Medulla oblongata (tissue), 1 donor: ENCODE data around the gene RFPL3.
A peak's percentile ranks its signal among the peaks of the same experiment; 100 is the strongest.
"Not testable (repeated sequence)": the region's sequence is repeated elsewhere in the genome, so short reads cannot be mapped to it uniquely, and the experiment has no call there.

Experiments used
- DNase-seq: peaks from one replicate; pipeline ENCODE4 v3.0.0-alpha.2; 2015; ENCODE audit errors: extremely low spot score

Gene RFPL3

DNA sequence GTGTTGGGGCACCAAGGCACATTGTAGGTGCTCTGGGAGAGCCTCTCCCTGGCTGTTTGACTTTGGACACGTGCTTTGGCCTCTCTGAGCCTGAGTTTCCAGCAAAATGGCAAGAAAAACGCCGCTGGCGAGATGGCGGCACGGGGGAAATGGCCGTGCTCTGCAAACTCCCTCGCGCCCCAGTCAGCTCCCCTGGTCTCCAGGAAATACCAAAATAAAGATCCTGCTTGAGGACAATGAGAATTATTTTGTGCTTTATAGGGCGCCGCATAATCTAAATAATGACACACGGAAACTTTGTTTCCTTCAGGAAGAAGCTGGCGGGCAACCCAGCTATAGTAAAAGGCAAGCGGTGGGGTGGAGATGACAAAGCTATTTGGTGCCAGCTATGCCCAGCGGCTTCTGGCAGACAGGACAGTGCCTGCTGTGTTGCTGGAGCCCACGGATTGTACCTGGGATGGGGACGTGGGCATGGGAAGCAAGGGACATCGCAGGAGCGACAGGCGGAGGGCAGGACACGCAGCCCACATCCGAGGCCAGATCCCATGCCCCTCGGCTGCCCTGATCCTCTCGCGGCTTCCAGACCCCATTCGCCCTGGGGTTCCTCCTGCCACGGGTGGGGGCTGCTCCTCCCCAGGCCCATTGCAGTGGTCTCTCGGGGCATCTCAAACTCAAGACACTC lies 26.3 kb upstream of the RFPL3 start:
- no peak for DNase-seq

DNA sequence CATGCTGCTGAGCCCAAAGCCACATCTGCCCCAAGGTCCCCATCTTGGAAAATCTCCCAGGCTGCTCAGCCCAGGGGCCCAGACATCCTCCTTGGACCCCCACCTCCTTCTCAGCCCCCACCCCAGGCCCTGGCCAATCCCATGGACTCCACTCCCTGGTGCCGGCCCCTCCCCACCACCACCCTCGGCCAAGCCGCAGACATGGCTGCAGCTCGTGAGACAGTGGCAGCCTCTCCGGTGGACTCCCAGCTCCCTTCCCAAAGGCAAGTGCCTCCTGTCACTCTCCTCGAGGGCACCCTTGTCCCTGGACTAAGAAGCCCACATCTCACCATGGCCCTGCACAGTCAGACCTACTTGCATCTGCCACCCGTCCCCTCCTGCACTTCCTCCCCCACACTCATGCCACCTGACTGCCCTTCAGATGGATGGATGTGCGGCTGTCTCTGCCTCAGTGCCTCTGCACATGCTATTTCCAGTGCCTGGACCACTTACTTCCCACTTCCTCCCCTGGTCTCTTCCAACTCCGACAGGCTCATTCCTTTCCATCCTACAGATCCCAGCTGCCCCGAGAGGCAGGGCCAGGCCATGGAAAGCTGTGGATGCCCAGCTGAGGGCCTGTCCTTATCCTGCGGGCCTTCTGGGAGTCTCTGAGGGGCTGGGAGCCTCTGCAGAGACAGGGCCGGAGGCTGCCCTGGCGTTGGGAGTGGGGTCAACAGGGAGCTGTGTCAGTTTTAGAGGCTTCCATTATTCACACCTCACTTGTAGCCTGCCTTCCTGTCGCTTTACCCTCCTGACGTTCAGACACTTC lies 25.5 kb upstream of the RFPL3 start:
- no peak for DNase-seq

DNA sequence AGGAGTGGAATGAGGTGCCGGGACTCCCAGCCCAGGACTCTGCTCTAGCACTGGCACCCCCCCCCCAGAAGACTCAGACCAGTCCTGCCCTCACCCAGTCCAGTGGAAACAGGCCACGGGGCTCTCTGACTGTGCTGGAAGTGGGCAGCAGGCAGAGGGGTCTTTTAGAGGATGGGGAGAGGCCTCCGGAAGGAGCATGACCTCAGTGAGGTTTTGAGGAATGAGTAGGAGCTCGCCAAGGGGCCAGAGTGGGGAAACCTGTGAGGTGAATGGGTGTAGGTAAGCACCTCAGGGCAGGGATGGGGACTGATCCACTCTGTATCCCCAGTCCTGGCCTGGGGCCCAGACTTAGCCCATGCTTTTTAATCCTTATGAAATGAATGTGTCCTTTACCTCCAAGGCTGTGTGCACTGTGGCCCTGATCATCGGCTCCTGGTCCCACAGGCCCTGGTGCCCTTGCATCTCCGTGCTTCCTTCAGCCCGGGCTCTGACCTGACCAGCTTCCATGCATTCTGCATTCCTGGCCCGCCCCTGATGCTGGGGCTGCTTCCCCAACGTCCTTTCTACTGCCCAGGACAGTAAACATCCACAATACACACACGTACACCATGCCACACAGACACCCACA lies 24.4 kb upstream of the RFPL3 start:
- no peak for DNase-seq

DNA sequence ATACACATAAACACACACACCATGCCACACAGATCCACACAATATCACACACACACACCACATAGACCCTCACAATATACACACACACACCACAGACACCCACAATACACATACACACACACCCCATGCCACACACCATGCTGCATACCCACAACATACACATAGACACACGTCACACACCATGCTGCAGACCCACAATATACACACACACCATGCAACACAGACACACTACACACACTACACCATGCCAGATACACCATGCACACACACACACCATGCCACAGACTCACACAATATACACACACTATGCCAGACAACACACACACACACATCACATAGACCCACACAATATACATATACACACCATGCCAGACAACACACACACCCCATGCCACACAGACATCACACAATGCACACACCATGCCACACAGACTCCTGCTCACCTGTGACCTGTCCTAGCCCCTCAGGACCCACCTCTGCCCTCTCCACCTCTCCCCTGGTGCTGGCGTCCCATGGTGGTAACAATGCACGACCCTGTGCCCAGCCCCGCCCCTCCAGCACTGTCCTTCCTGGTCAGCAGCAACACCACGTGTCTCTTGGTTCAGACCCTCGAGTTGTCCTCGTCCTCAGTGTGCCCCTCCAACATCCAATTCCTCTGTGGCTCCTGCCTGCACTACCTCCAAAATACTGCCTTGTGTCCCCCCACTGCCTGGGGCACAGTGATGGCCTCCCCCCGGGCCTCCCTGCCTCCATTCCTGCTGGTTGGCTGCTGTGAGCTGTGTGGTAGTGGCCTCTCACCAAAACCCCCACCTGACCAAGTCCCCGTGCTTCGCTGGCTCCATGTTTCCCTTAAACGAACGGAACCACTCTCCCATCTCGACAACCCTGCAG lies 23.7 kb upstream of the RFPL3 start:
- no peak for DNase-seq

- no peak for DNase-seq
These were observed 22.9 kb upstream of the RFPL3 start for GRCh38 chr22:32334660-32335365.

DNA sequence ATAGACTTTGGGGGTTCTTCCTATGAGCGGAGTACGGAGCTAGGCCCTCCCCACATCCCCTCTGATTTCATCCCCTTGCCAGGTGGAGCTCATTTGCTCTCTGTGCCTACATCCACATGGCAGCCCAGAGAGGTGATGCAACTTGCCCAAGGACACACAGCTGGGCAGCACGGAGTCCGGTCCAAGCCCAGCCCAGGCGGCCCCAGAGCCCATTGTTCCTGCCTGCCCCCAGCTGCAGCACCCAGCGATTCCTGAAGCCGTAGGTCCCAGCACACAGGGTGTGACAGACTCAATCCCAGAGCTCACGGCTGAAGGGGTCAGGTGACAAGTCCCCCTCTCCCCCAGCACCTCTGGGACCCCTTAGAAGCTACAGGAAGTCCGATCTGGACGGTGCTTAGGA lies 22.2 kb upstream of the RFPL3 start:
- no peak for DNase-seq

- no peak for DNase-seq
These were observed 21.5 kb upstream of the RFPL3 start for GRCh38 chr22:32336121-32336603.

GRCh38 chr22:32336771-32337424 lies 20.8 kb upstream of the RFPL3 start:
- peak; percentile 33 for DNase-seq

DNA sequence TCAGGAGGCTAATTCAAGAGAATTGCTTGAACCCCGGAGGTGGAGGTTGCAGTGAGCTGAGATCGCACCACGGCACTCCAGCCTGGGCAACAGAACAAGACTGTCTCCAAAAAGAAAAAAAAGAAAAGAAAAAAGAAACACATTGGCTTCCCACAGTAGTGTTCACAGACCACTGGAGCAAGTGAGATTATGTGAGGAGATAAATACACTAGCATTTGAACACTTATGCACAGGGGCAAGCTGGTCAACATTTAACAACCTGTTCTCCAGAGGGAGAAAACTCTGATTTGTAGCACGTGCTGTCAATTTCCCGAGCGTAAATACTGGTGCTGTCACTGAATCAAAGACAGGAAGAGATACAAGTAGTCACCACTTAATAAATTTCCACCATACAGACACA lies 20.2 kb upstream of the RFPL3 start:
- DNase-seq: not testable (repeated sequence)

DNA sequence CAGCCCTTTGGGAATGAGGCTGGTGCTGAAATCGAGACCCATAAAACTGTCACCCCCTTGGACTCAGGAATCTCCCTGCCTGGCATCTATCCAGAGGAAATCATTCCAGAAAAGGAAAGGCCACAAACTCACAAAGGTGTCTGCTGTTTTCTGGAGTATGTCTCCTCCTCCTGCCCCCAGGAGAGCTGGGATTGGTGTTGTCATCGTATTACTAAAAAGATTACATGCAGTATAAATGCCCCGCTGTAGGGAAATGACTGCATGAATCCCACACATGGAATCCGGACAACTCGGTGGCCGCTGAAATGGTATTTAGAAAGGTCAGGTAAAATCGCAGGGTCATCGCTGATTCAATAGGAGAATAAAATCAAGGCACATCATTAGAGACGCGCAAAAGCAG lies 18.9 kb upstream of the RFPL3 start:
- no peak for DNase-seq

DNA sequence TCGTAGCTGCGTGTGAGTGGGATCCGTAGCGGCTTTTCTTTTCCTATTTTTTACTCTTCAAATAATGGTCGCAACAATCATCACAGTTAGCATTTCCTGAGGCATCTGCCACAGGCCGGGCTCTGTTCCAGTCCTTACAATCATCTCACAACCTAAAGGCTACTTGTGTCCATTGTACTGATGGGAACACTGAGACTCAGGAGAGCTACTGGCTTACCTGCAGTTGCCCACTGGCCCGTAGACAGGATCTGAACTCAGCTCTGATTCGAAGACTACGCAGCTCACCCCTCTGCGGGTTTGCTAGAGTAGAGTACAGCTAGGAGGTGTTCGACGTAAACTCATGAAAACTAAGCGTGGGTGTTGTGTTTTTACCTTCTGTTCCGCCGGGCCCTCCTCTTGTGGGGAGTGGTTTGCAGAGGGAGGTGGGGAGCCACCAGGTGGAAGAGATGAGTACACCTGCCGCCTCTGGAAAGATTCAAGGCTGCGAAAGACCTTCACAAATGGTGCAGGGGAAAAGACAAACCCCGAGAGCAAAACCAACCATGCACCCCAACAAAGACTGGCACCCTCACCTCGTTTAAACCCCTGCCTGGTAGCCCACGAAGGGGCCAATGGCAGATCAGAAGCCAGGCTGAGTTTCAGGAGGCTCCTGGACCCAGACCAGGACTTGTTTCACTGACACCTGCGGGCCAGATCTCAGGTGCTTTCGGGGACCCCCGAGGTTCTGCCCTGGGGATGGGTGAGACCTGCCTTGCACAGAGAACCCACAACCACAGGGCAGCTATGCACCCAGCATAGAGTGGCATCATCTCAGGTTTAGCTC lies 18.3 kb upstream of the RFPL3 start:
- DNase-seq: no peak

DNA sequence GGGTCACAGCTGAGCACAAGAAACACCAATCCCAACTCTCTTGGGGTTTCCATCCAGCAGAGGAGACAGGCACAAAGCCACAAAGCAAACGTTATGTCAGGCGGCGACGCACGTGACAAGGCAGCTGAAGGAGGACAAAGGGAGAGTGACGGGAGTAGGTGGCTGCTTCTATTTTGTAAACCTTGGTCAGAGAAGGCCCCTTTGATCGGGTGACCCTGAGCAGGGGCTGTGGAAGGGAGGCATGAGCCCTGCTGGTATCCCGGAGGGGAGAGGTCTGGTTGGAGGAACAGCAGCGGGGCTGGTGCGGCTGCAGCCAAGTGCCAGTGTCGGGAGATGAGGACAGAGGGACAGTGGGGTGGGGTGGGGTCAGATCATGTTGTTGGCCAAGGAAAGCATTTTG lies 17.3 kb upstream of the RFPL3 start:
- DNase-seq: no peak

DNA sequence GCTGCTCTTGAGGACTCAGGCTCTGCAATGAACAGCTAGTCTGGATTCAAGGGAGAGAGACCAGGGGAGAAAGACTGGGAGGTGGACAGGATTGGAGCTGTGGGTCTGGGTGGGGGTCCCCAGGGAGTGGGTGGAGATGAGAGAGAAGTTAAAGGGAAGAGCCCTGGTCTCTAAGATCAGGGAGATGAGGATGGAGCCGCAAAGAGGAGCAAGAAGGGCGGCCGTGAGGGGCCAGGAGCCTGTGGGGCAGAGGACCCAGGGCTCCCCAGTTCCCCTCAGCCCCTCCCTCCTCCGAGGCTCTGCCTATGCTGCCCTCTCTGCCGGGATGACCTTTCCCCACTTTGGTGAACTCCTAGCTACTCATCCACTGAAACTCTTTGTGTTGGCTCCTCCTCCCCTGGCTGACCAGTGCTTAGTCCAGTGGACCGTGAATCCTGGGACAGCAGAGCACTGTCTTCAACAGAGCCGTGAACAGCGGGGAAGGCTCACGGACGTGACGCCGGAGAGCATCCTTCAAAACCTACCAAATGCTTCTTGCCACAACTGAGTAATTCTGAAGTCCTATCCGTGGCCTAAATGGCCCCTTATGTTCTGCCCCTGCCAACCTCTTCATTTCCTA lies 16.4 kb upstream of the RFPL3 start:
- no peak for DNase-seq

DNA sequence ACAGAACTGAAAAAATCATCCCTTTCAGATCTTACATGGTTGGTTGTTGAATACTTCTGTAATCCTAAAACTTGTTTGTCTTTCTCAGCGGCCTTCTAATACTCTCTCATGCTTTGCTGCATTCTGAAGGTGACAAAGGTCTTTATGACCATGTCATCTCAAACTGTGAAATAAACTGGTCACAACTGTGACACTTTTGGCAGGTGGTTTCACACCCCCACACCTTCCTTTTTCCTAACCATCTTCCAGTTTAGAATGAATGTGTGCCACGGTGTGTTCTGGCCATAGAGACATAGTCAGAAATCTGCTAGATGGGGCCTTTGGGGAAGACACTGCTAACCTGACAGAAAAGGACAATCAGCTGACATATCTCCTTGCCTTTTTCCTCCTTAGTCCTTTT lies 14.7 kb upstream of the RFPL3 start:
- no peak for DNase-seq

GRCh38 chr22:32343941-32344340 lies 13.7 kb upstream of the RFPL3 start:
- no peak for DNase-seq

DNA sequence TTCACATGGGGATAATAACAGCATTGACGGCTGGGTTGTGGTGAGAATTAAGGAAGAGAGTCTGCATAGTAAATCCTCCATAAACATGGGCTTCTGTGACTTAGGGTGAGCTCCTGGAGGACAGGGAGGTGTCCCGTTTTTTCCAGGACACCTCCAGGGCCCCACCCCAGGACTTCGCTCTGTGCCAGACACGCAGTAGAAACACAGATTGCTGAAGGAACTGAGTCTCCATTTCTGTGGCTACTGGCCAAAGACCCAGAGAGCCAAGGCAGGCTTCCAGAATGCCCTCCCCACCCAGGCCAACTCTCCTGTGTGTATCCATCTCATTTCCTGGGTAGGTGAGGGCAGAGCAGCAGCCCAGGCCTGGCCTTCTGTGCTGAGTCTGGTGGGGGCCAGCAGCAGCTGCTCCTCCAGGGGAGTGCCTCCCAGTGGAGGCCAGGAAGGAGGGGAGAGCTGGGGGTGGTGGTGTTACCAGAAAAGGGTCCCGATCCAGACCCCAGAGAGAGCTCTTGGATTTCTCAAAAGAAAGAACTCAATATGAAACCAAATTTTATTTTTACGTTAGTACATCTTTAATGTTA lies 9.5 kb upstream of the RFPL3 start:
- no peak for DNase-seq

GRCh38 chr22:32351875-32352274 lies 5.8 kb upstream of the RFPL3 start:
- DNase-seq: not testable (repeated sequence)

DNA sequence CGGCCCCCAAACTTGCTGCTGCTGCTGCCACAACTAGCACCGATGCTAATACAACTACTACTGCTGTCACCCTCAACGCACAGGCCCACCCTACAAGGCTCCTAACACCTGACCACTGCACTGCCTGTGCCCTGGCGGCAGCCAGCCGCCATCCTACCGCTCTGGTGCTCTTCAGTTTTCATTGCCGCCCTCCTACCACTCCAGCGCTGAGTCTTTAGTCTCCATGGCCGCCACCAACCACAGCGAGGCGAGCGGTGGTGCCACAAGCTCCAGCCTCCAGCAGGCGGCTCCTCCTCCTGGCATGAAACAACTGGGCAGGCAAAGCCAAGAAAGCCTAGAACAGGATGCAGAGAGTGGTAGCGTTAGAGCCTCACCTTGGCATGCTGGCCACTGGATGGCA lies 5.0 kb upstream of the RFPL3 start:
- no peak for DNase-seq

GRCh38 chr22:32353292-32353691 lies 4.4 kb upstream of the RFPL3 start:
- no peak for DNase-seq
